ENCODE results near the gene MAN1B1. TPM values are rescaled to one million over a fixed set of nuclear protein-coding genes. Genes with fewer than 3 reads are reported as not detected.

The MAN1B1 gene
- total and polyA plus RNA-seq, 7 donors: 12.0 to 52.0 (median 28.2) TPM

GRCh38 chr9:137095664-137096517 is 9.1 kb downstream of the MAN1B1 start:
- no peak for DNase-seq
- Histone ChIP-seq H3K27ac (no peak overlapping the region), H3K36me3 (peaks cover 19 to 83% (median 30%) of the 10 kb centered on the region in 4 donors), H3K4me3 (no peak overlapping the region), H3K27me3 (no peaks in the 10 kb centered on the region), H3K9me3 (no peaks in the 10 kb centered on the region), H3K4me1 (no peaks in the 10 kb centered on the region)
- WGBS, 2 donors: 69 to 77% methylated on average over 30 of the region's 30 CpGs
- no peak for TF ChIP-seq EP300 (IDR thresholded peaks at IDR 0.05)
- no peak for TF ChIP-seq POLR2AphosphoS5 (IDR thresholded peaks at IDR 0.05)
- no peak for TF ChIP-seq POLR2A (IDR thresholded peaks at IDR 0.05)
- no peak for TF ChIP-seq CTCF (IDR thresholded peaks at IDR 0.05)
- intact Hi-C loops (cut with DNase I): no loop called here

- Histone ChIP-seq H3K9me3 (no peaks in the 10 kb centered on the region), H3K27ac (no peak overlapping the region), H3K4me1 (no peaks in the 10 kb centered on the region), H3K27me3 (no peaks in the 10 kb centered on the region), H3K36me3 (peaks cover 19 to 86% (median 40%) of the 10 kb centered on the region in 4 donors), H3K4me3 (no peak overlapping the region)
- 94 to 96% methylated on average over 31 of the region's 31 CpGs for WGBS, 2 donors
- TF ChIP-seq POLR2AphosphoS5 (IDR thresholded peaks at IDR 0.05): no peak
- TF ChIP-seq POLR2A (IDR thresholded peaks at IDR 0.05): no peak
- TF ChIP-seq CTCF (IDR thresholded peaks at IDR 0.05): no peak
- TF ChIP-seq EP300 (IDR thresholded peaks at IDR 0.05): no peak
- DNase-seq: no peak
- intact Hi-C loops (cut with DNase I): no loop called here
Observed at GRCh38 chr9:137096785-137097546, 10.2 kb downstream of the MAN1B1 start.

- no peak for DNase-seq
- TF ChIP-seq EP300 (IDR thresholded peaks at IDR 0.05) (no peak), POLR2AphosphoS5 (IDR thresholded peaks at IDR 0.05) (no peak), CTCF (IDR thresholded peaks at IDR 0.05) (no peak), POLR2A (IDR thresholded peaks at IDR 0.05) (no peak)
- no peaks in the 10 kb centered on the region for H3K9me3 ChIP-seq
- WGBS, 2 donors: 93 to 94% methylated on average over 20 of the region's 20 CpGs
- intact Hi-C loops (cut with DNase I): no loop called here
- no peak overlapping the region for H3K27ac ChIP-seq
- H3K4me3 ChIP-seq: no peak overlapping the region
- no peaks in the 10 kb centered on the region for H3K27me3 ChIP-seq
- peaks cover 19 to 87% (median 49%) of the 10 kb centered on the region in 4 donors for H3K36me3 ChIP-seq
- no peaks in the 10 kb centered on the region for H3K4me1 ChIP-seq
Observed at GRCh38 chr9:137097761-137098462, 11.1 kb downstream of the MAN1B1 start.

- 88 to 89% methylated on average over 14 of the region's 14 CpGs for WGBS, 2 donors
- intact Hi-C loops (cut with DNase I): no loop called here
- no peaks in the 10 kb centered on the region for H3K9me3 ChIP-seq
- no peak overlapping the region for H3K27ac ChIP-seq
- TF ChIP-seq POLR2A (IDR thresholded peaks at IDR 0.05) (no peak), CTCF (IDR thresholded peaks at IDR 0.05) (no peak), EP300 (IDR thresholded peaks at IDR 0.05) (no peak), POLR2AphosphoS5 (IDR thresholded peaks at IDR 0.05) (no peak)
- no peak for DNase-seq
- no peak overlapping the region for H3K4me3 ChIP-seq
- H3K4me1 ChIP-seq: no peaks in the 10 kb centered on the region
- peaks cover 19 to 89% (median 57%) of the 10 kb centered on the region in 4 donors for H3K36me3 ChIP-seq
- no peaks in the 10 kb centered on the region for H3K27me3 ChIP-seq
Observed at GRCh38 chr9:137099231-137099630, 12.4 kb downstream of the MAN1B1 start.

All from sigmoid colon (tissue), 7 donors.